Renal cortex interstitium (tissue), 15 donors: ENCODE results near the gene NFE2L1. TPM values are rescaled to one million over a fixed set of nuclear protein-coding genes. Genes with fewer than 3 reads are reported as not detected.
"Not testable (repeated sequence)": the region's sequence is repeated elsewhere in the genome, so short reads cannot be mapped to it uniquely, and the experiment has no call there.

ENCODE experiments used
- DNase-seq, 11 donors: peaks; one replicate each; pipeline ENCODE4 v3.0.0-alpha.2; 2013; ENCODE audit warnings: low read depth in 9 of 11, low spot score in 4 of 11; ENCODE audit errors: extremely low read depth in 1 of 11
- long read RNA-seq, 16 experiments: transcript quantifications; one replicate each; lab custom pipeline, GENCODE V29; 2026
- polyA plus RNA-seq, 3 donors: library from polyadenylated mRNA; unstranded; fragments of 120-200 nt; gene quantifications; one replicate each; pipeline ENCODE4 v1.2.1, GENCODE V29; 2013; ENCODE audit not compliant: insufficient read length in 3 of 3

Gene NFE2L1
- polyA plus RNA-seq: 100 to 1,000 TPM; 232 to 245 (median 232) TPM
- long read RNA-seq, donor 1, full-length matches to known transcripts: 13 of 73 reads
- long read RNA-seq, donor 1, partial matches to known transcripts: 60 of 73 reads
- long read RNA-seq, donor 1, other reads (novel, unspliced or antisense): 0 of 73 reads
- long read RNA-seq, donor 2, full-length matches to known transcripts: 11 of 329 reads
- long read RNA-seq, donor 2, partial matches to known transcripts: 318 of 329 reads
- long read RNA-seq, donor 2, other reads (novel, unspliced or antisense): 0 of 329 reads
- long read RNA-seq, donor 3, full-length matches to known transcripts: 24 of 143 reads
- long read RNA-seq, donor 3, partial matches to known transcripts: 104 of 143 reads
- long read RNA-seq, donor 3, other reads (novel, unspliced or antisense): 15 of 143 reads
- long read RNA-seq, donor 4, full-length matches to known transcripts: 23 of 81 reads
- long read RNA-seq, donor 4, partial matches to known transcripts: 58 of 81 reads
- long read RNA-seq, donor 4, other reads (novel, unspliced or antisense): 0 of 81 reads
- long read RNA-seq, donor 5: 0 reads
- long read RNA-seq, donor 6, full-length matches to known transcripts: 17 of 131 reads
- long read RNA-seq, donor 6, partial matches to known transcripts: 107 of 131 reads
- long read RNA-seq, donor 6, other reads (novel, unspliced or antisense): 7 of 131 reads
- long read RNA-seq, donor 7, full-length matches to known transcripts: 16 of 494 reads
- long read RNA-seq, donor 7, partial matches to known transcripts: 402 of 494 reads
- long read RNA-seq, donor 7, other reads (novel, unspliced or antisense): 76 of 494 reads
- long read RNA-seq, donor 8: 0 reads
- long read RNA-seq, donor 9, full-length matches to known transcripts: 18 of 97 reads
- long read RNA-seq, donor 9, partial matches to known transcripts: 79 of 97 reads
- long read RNA-seq, donor 9, other reads (novel, unspliced or antisense): 0 of 97 reads
- long read RNA-seq, donor 10, full-length matches to known transcripts: 19 of 110 reads
- long read RNA-seq, donor 10, partial matches to known transcripts: 85 of 110 reads
- long read RNA-seq, donor 10, other reads (novel, unspliced or antisense): 6 of 110 reads
- long read RNA-seq, donor 11, full-length matches to known transcripts: 23 of 103 reads
- long read RNA-seq, donor 11, partial matches to known transcripts: 80 of 103 reads
- long read RNA-seq, donor 11, other reads (novel, unspliced or antisense): 0 of 103 reads
- long read RNA-seq, donor 12, full-length matches to known transcripts: 11 of 36 reads
- long read RNA-seq, donor 12, partial matches to known transcripts: 25 of 36 reads
- long read RNA-seq, donor 12, other reads (novel, unspliced or antisense): 0 of 36 reads
- long read RNA-seq, donor 13: 0 reads
- long read RNA-seq, donor 14, full-length matches to known transcripts: 21 of 61 reads
- long read RNA-seq, donor 14, partial matches to known transcripts: 40 of 61 reads
- long read RNA-seq, donor 14, other reads (novel, unspliced or antisense): 0 of 61 reads
- long read RNA-seq, donor 15, full-length matches to known transcripts: 11 of 48 reads
- long read RNA-seq, donor 15, partial matches to known transcripts: 37 of 48 reads
- long read RNA-seq, donor 15, other reads (novel, unspliced or antisense): 0 of 48 reads
- long read RNA-seq, donor 16, full-length matches to known transcripts: 68 of 350 reads
- long read RNA-seq, donor 16, partial matches to known transcripts: 251 of 350 reads
- long read RNA-seq, donor 16, other reads (novel, unspliced or antisense): 31 of 350 reads

DNA sequence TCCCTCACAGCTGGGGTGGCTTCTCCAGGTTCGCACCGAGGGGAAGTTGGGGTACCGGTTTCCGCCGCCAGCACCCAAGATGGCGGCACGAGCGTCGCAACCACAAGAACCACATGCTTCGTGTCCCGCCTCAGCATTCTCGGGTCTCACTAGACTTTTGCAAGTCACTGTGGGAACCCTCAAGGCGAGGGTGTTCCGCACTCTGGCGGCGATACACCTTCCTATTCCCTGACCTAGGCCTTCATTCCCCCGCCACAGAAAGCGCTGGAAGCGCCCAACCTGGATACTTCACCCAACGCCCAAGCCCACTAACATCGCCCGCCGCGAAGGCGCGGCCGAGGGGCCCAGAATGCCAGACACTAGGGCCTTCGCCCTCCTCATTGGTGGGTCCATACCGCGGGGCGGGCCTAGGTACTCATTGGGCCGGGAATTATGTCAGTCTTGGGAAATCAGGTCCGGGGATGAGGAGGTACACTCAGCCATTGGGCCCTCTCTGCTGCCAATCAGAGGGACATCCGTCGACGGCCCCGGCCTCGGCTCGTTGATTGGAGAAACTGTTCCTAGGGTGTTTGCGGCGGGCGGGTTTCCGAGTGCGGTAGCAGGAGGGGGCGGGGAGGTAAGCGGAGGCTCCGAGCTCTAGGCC lies at the start of gene NFE2L1:
Gene NFE2L1, plus strand, starts transcription at position 619 of the 643 bp plus-strand sequence. CDS start 2,760 bp downstream, outside the sequence.
- peak; percentile 93 to 100 (median 98) for DNase-seq

DNA sequence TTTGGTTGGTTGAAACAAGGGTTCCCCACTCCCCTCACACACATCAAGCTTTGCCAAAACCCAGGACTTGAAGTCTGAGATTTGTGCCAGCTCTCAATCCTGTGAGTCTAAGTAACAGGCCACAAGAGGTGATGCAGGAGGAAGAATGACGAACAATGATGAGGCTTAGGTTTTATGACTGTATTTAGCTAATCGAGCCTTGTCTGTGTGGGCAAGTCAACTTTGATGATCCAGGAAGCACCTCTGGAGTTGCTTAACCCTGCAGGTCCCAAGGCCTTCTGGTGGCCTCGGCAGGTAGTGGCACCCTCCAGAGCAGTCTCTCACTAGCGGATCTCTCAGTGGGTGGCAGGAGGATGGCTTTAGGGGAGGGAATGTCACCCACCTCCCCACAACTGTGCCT lies 48.6 kb upstream of the NFE2L1 start:
- DNase-seq: no peak

DNA sequence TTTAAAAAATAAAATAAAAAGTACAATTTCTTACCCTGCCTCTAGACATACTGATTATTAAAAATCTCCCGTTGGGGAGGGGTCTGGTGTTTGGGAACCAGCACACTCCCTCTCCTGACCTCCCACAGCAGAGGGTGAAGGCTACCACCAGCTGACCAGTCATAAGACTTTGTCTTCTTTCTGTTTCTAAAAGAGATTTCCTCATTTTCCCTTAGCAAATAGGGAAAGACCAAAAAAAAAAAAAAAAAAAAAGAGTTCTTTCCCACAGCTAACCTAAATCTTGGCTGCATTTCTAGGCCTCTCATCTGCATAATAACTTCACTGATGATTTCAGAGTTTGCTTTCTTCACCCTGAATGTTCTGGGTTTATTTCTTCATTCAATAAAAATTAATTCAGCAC lies 47.0 kb upstream of the NFE2L1 start:
- no peak for DNase-seq

DNA sequence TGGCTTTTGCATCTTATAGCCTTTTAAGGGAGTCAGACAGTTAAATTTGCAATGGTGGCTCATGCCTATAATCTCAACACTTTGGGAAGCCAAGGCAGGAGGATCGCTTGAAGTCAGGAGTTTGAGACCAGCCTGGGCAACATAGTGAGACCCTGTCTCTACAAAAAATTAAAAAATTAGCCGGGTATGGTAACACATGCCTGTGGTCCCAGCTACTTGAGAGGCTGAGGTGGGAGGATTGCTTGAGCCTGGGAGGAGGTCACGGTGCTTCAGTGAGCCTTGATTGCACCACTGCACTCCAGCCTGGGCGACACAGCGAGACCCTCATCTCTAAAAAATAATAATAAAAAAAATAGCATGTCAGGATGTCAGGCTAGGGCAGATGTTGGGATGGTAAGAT lies 46.5 kb upstream of the NFE2L1 start:
- DNase-seq: not testable (repeated sequence)

- DNase-seq: no peak
Observed at GRCh38 chr17:48002266-48002915, 45.8 kb upstream of the NFE2L1 start.

DNA sequence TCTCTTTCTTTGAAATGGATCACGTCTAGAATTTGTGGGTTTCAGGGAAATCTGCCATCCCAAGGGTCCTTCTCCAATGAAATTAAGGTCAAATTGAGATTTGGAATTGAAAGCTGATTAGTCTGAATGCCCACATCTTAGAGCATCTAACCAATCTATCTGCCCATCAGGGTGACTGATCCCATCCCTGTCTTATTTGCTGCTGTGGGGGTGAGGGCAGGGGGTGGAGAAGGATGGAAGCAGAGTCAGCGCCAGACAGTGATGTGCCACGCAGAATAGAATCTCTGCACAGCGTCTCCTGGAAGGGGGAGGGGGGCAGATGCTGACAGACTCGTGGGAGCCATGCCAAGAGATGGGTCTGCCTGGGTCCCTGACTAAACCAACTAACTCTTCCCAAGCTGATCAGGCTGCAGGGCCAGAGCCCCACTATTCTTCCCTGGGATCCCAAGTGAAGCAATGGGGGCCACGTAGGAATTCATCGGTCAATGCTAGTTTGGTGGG lies 45.2 kb upstream of the NFE2L1 start:
- DNase-seq: no peak

GRCh38 chr17:48003417-48004151 lies 44.6 kb upstream of the NFE2L1 start:
- DNase-seq: no peak

GRCh38 chr17:48004983-48005382 lies 43.2 kb upstream of the NFE2L1 start:
- no peak for DNase-seq

- no peak for DNase-seq
Observed at GRCh38 chr17:48006936-48007709, 41.0 kb upstream of the NFE2L1 start.

GRCh38 chr17:48010193-48010592 lies 38.0 kb upstream of the NFE2L1 start:
- no peak for DNase-seq

GRCh38 chr17:48011405-48012150 lies 36.6 kb upstream of the NFE2L1 start:
- DNase-seq: no peak

GRCh38 chr17:48012151-48012520 lies 36.0 kb upstream of the NFE2L1 start:
- DNase-seq: no peak

- DNase-seq: no peak
Observed at GRCh38 chr17:48012654-48013053, 35.5 kb upstream of the NFE2L1 start.

- no peak for DNase-seq
Observed at GRCh38 chr17:48013876-48014594, 34.1 kb upstream of the NFE2L1 start.
